H1 (cell line): ENCODE data around the gene GZMA. TPM values are rescaled to one million over a fixed set of nuclear protein-coding genes. Genes with fewer than 3 reads are reported as not detected.

Experiments
- CTCF ChIA-PET: fragments of 300-600 bp; sonication (Branson Sonifier 250); formaldehyde crosslinking; loops from one replicate; lab custom pipeline; 2021; ENCODE audit not compliant: partially characterized antibody; lab: Charles Lee
- POLR2A ChIA-PET: fragments of 300-600 bp; sonication (Branson Sonifier 250); formaldehyde crosslinking; loops from one replicate; lab custom pipeline; 2021; ENCODE audit warnings: inconsistent platforms; ENCODE audit not compliant: partially characterized antibody; lab: Charles Lee
- DNase-seq, 2 experiments: peaks; one replicate each; pipeline versions ENCODE4 v3.0.0 to v3.0.0-alpha.2; 2010 to 2022; ENCODE audit warnings: low spot score in 2 of 2, low read depth in 1 of 2, mixed read lengths in 1 of 2
- FAIRE-seq: peaks from 2 replicates; lab custom pipeline; 2011; peaks lifted over from hg19 to GRCh38; lab: Jason Lieb, UNC
- H2AFZ ChIP-seq: 2 replicates; pipeline ENCODE4 v1.8.1; 2012; ENCODE audit warnings: low read length, inconsistent platforms
- H2AK5ac ChIP-seq: 2 replicates; pipeline ENCODE4 v1.6.1; 2013; ENCODE audit warnings: low read depth, low read length
- H2BK120ac ChIP-seq: replicated peaks from 2 replicates; pipeline ENCODE3; 2013; ENCODE audit warnings: low read depth, low read length, inconsistent platforms
- H2BK12ac ChIP-seq: 2 replicates; pipeline ENCODE4 v1.6.1; 2013; ENCODE audit warnings: low read depth, low read length
- H2BK15ac ChIP-seq: 2 replicates; pipeline ENCODE4 v1.6.1; 2013; ENCODE audit warnings: low read length
- H2BK20ac ChIP-seq: 2 replicates; pipeline ENCODE4 v1.6.1; 2013; ENCODE audit warnings: low read length
- H2BK5ac ChIP-seq: 2 replicates; pipeline ENCODE4 v1.6.1; 2013; ENCODE audit warnings: low read depth, low read length
- H3K14ac ChIP-seq: 2 replicates; pipeline ENCODE4 v1.6.1; 2013; ENCODE audit warnings: inconsistent platforms; ENCODE audit not compliant: insufficient read length
- H3K18ac ChIP-seq: 2 replicates; pipeline ENCODE4 v1.6.1; 2013; ENCODE audit warnings: low read length; ENCODE audit errors: extremely low read depth
- H3K23ac ChIP-seq: 2 replicates; pipeline ENCODE4 v1.6.1; 2013; ENCODE audit warnings: inconsistent platforms; ENCODE audit not compliant: insufficient read length
- H3K23me2 ChIP-seq: 2 replicates; pipeline ENCODE4 v1.6.1; 2013; ENCODE audit warnings: low read depth, low read length
- H3K27ac ChIP-seq: 2 replicates; pipeline ENCODE4 v1.6.1; 2011; ENCODE audit warnings: low read depth, low read length, inconsistent platforms
- H3K27me3 ChIP-seq, 4 experiments: replicated peaks in 1 of 4; 1 replicate in 1 of 4; 2 replicates in 3 of 4; pipeline versions ENCODE4 v1.6.1 to v1.8.1; 2011 to 2013; ENCODE audit warnings: low read length in 3 of 4, mild to moderate bottlenecking in 3 of 4, inconsistent platforms in 2 of 4, mixed read lengths in 2 of 4, moderate library complexity in 1 of 4; ENCODE audit not compliant: control insufficient read depth in 3 of 4, insufficient read depth in 3 of 4; ENCODE audit errors: extremely low read depth in 1 of 4
- H3K36me3 ChIP-seq, 4 experiments: 2 replicates each; pipeline versions ENCODE4 v1.6.1 to v1.8.1; 2011 to 2013; ENCODE audit warnings: mild to moderate bottlenecking in 4 of 4, low read length in 3 of 4, moderate library complexity in 2 of 4, control low read depth in 1 of 4, inconsistent platforms in 1 of 4; ENCODE audit not compliant: insufficient read depth in 4 of 4, control insufficient read depth in 2 of 4
- H3K4ac ChIP-seq: replicated peaks from 2 replicates; pipeline ENCODE3; 2013; ENCODE audit warnings: low read length, low read depth, mixed read lengths, inconsistent platforms; ENCODE audit not compliant: insufficient read length
- H3K4me1 ChIP-seq, 4 experiments: replicated peaks in 1 of 4; 1 replicate in 1 of 4; 2 replicates in 3 of 4; pipeline versions ENCODE4 v1.6.1 to v1.8.1; 2011 to 2013; ENCODE audit warnings: low read length in 3 of 4, inconsistent platforms in 2 of 4, mixed read lengths in 1 of 4; ENCODE audit not compliant: insufficient read depth in 4 of 4, control insufficient read depth in 3 of 4
- H3K4me2 ChIP-seq, 2 experiments: 2 replicates each; pipeline versions ENCODE4 v1.6.1 to v1.8.1; 2011 to 2013; ENCODE audit warnings: low read depth in 2 of 2, low read length in 2 of 2, control low read depth in 1 of 2, inconsistent platforms in 1 of 2, mild to moderate bottlenecking in 1 of 2; ENCODE audit not compliant: insufficient read depth in 1 of 2
- H3K4me3 ChIP-seq, 4 experiments: fragments of 200-600, 300-600 bp in 1 of 4; sonication (generic), shearing (Covaris generic), sonication (Bioruptor Twin) in 1 of 4; 2 replicates each; pipeline versions ENCODE4 v1.5.1 to v1.8.1; 2011 to 2016; ENCODE audit warnings: low read length in 4 of 4, low read depth in 3 of 4, control low read depth in 2 of 4, inconsistent platforms in 2 of 4, mild to moderate bottlenecking in 2 of 4, mixed read lengths in 1 of 4, moderate library complexity in 1 of 4; ENCODE audit not compliant: insufficient read depth in 2 of 4; ENCODE audit errors: extremely low read depth in 1 of 4
- H3K56ac ChIP-seq: replicated peaks from 2 replicates; pipeline ENCODE3; 2013; ENCODE audit warnings: low read depth, mild to moderate bottlenecking, mixed read lengths, low read length, inconsistent platforms; ENCODE audit not compliant: insufficient read length
- H3K79me1 ChIP-seq: 2 replicates; pipeline ENCODE4 v1.6.1; 2013; ENCODE audit warnings: low read depth, low read length, control low read depth
- H3K79me2 ChIP-seq, 2 experiments: 2 replicates each; pipeline versions ENCODE4 v1.6.1 to v1.8.1; 2012 to 2013; ENCODE audit warnings: low read length in 2 of 2, mild to moderate bottlenecking in 2 of 2, inconsistent platforms in 1 of 2; ENCODE audit not compliant: insufficient read depth in 2 of 2, control insufficient read depth in 1 of 2
- H3K9ac ChIP-seq, 4 experiments: replicated peaks in 1 of 4; 1 replicate in 1 of 4; 2 replicates in 3 of 4; pipeline versions ENCODE4 v1.6.1 to v1.8.1; 2011 to 2013; ENCODE audit warnings: low read depth in 3 of 4, low read length in 3 of 4, control low read depth in 2 of 4, mild to moderate bottlenecking in 2 of 4, moderate library complexity in 2 of 4, inconsistent platforms in 1 of 4; ENCODE audit errors: extremely low read depth in 1 of 4
- H3K9me3 ChIP-seq, 2 experiments: 2 replicates each; pipeline versions ENCODE4 v1.6.1 to v1.8.1; 2012 to 2013; ENCODE audit warnings: mild to moderate bottlenecking in 2 of 2, moderate library complexity in 2 of 2, control low read depth in 1 of 2, inconsistent platforms in 1 of 2, low read depth in 1 of 2, low read length in 1 of 2, mixed read lengths in 1 of 2; ENCODE audit not compliant: insufficient read depth in 2 of 2
- H4K20me1 ChIP-seq, 2 experiments: replicated peaks in 1 of 2; 2 replicates each; pipeline versions ENCODE3 to v1.8.1; 2011 to 2013; ENCODE audit warnings: inconsistent platforms in 2 of 2, low read length in 2 of 2, mild to moderate bottlenecking in 1 of 2; ENCODE audit not compliant: insufficient read depth in 2 of 2, control insufficient read depth in 1 of 2
- H4K5ac ChIP-seq: 2 replicates; pipeline ENCODE4 v1.6.1; 2013; ENCODE audit warnings: low read length, low read depth, mixed read lengths, inconsistent platforms; ENCODE audit not compliant: insufficient read length
- H4K8ac ChIP-seq: 2 replicates; pipeline ENCODE4 v1.8.0; 2013; ENCODE audit warnings: mild to moderate bottlenecking, moderate library complexity, low read length, inconsistent platforms; ENCODE audit not compliant: insufficient read depth; ENCODE audit errors: extremely low read depth
- H4K91ac ChIP-seq: replicated peaks from 2 replicates; pipeline ENCODE3; 2013; ENCODE audit warnings: low read length, mixed read lengths, inconsistent platforms; ENCODE audit not compliant: insufficient read length
- ASH2L ChIP-seq: fragments of 200-600, 300-600 bp; sonication (generic); IDR thresholded peaks from one replicate; pipeline ENCODE4 v1.7.1; 2017; ENCODE audit warnings: low read length
- FOSL1 ChIP-seq: IDR thresholded peaks from 2 replicates; pipeline ENCODE4 v1.6.1; 2011; ENCODE audit warnings: mild to moderate bottlenecking, low read depth, low read length, moderate library complexity; ENCODE audit not compliant: insufficient read depth
- GABPA ChIP-seq: IDR thresholded peaks from 2 replicates; pipeline ENCODE4 v1.6.1; 2011; ENCODE audit warnings: mild to moderate bottlenecking, low read length, moderate library complexity, borderline replicate concordance; ENCODE audit not compliant: insufficient read depth
- MAFK ChIP-seq: IDR thresholded peaks from 2 replicates; pipeline ENCODE4 v1.6.1; 2012; ENCODE audit warnings: low read depth, mild to moderate bottlenecking, improper control_type of control experiment, low read length
- POU5F1 ChIP-seq: IDR thresholded peaks from 2 replicates; pipeline ENCODE4 v1.6.1; 2011; ENCODE audit warnings: low read depth, mild to moderate bottlenecking, low read length, moderate library complexity
- RFX5 ChIP-seq: IDR thresholded peaks from 2 replicates; pipeline ENCODE4 v1.6.1; 2011; ENCODE audit warnings: low read depth, low read length, improper control_type of control experiment, borderline replicate concordance
- RNF2 ChIP-seq: fragments of 200-900, 300-1000 bp; sonication (generic); IDR thresholded peaks from 2 replicates; pipeline ENCODE4 v1.7.1; 2016; ENCODE audit warnings: borderline replicate concordance, low read depth, mild to moderate bottlenecking, antibody characterized with exemption, low read length; ENCODE audit not compliant: poor library complexity, severe bottlenecking; ENCODE audit errors: missing control alignments
- TCF12 ChIP-seq: IDR thresholded peaks from 2 replicates; pipeline ENCODE4 v1.6.1; 2011; ENCODE audit warnings: low read depth, mild to moderate bottlenecking, low read length
- WGBS, 2 experiments: shearing (Covaris generic) in 1 of 2; methylation state at CpG; one replicate each; pipeline versions ENCODE4 v1.1.6 to v1.1.7; 2013 to 2015; ENCODE audit warnings: low lambda C conversion rate in 2 of 2, mixed read lengths in 2 of 2, inconsistent platforms in 1 of 2, low coverage in 1 of 2, missing lambda C conversion rate in 1 of 2; ENCODE audit not compliant: insufficient replicate concordance in 2 of 2, insufficient coverage in 1 of 2, insufficient read length in 1 of 2; ENCODE audit errors: extremely low coverage in 1 of 2, missing lambda C conversion rate in 1 of 2; 5-methylcytosine and 5-hydroxymethylcytosine counted together
- polyA plus RNA-seq, 7 experiments: library from polyadenylated mRNA; depleted of rRNA in 3 of 7; stranded (reverse) in 5 of 7; unstranded in 2 of 7; fragments of >200 nt in 5 of 7; fragments of 200-250 nt in 2 of 7; gene quantifications; 1 replicate in 5 of 7; 2 replicates in 1 of 7; 4 replicates in 1 of 7; pipeline versions ENCODE4 v1.2.1 to v1.2.3, GENCODE V29; 2011 to 2013; ENCODE audit warnings: missing spikeins in 2 of 7, mixed read lengths in 2 of 7
- total RNA-seq: library from RNA; stranded (reverse); fragmentation: NEBNext Ultra II Directional; extraction: Animal tissue kit (Norgen Biotek cat#: 25700); gene quantifications from 2 replicates; pipeline ENCODE4 v1.2.1, GENCODE V29; 2021

Gene GZMA
- total and polyA plus RNA-seq, 2 of the 8 experiments (the other 6 are each of a cell fraction or from before 2014, with no cell fraction given), result not detected

- CTCF ChIA-PET, result no interaction called here
- no peak overlapping the region for H3K9ac ChIP-seq
Measured at GRCh38 chr5:55063899-55064298, 38.5 kb upstream of the GZMA start.

More at GRCh38 chr5:55063899-55064298, 38.5 kb upstream of the GZMA start:
- Histone ChIP-seq H3K14ac (no peak overlapping the region), H2AFZ (no peak overlapping the region), H3K23me2 (no peaks in the 10 kb centered on the region), H3K27me3 (no peaks in the 10 kb centered on the region), H3K18ac (no peak overlapping the region), H3K79me1 (no peaks in the 10 kb centered on the region), H3K4me3 (no peak overlapping the region), H3K23ac (no peak overlapping the region), H3K79me2 (no peaks in the 10 kb centered on the region), H2AK5ac (no peak overlapping the region), H3K4me2 (no peak overlapping the region), H4K5ac (no peak overlapping the region), H3K4ac (no peak overlapping the region), H4K20me1 (no peaks in the 10 kb centered on the region), H3K4me1 (no peaks in the 10 kb centered on the region), H2BK12ac (no peak overlapping the region), H3K27ac (no peak overlapping the region), H3K9me3 (peaks cover 3 to 9% of the 10 kb centered on the region in 2 experiments; a peak in 1 of 4 replicates), H3K56ac (no peak overlapping the region), H4K8ac (no peak overlapping the region), H4K91ac (no peak overlapping the region), H3K36me3 (no peaks in the 10 kb centered on the region), H2BK20ac (no peak overlapping the region), H2BK15ac (no peak overlapping the region), H2BK120ac (no peak overlapping the region), H2BK5ac (no peak overlapping the region)
- POLR2A ChIA-PET, result no interaction called here
- TF ChIP-seq ASH2L, result no peak
- no peak for TF ChIP-seq POU5F1
- no peak for TF ChIP-seq RFX5
- no peak for TF ChIP-seq GABPA
- no peak for TF ChIP-seq RNF2
- no peak for TF ChIP-seq TCF12
- TF ChIP-seq FOSL1, result no peak
- no peak for TF ChIP-seq MAFK
- no peak for DNase-seq
- FAIRE-seq, result no peak
- WGBS, 2 experiments, result 92% methylated on average over 2 of the region's 2 CpGs; no CpG with 5 or more reads in 1 of the 2 experiments
